ENCODE results near the gene TCHP. TPM values are rescaled to one million over a fixed set of nuclear protein-coding genes. Genes with fewer than 3 reads are reported as not detected.

Gene TCHP
- total and polyA plus RNA-seq, 7 donors = 12.5 to 42.9 (median 16.0) TPM

DNA sequence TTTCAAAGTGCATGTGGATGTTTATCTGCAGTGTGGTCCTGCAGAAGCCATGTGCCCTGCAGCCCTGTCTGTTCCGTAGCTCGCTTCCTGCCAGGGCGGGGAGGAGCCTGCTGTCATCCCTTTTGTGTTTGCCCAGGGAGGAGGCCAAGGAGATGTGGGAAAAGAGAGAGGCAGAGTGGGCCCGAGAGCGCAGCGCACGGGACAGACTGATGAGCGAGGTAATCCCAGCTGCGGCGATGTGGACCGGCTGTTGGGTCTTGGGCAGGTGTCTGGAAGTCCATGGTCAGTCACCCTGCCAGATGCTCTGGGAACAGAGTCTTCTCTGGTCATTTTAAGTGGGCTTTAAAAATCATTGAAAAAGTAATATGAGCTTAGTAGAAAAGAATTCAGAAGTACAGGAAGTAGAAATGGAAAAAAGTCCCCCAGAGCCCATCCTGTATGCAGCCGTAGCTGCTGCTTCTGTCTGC, 12.8 kb downstream of the TCHP start:
- TF ChIP-seq POLR2A (IDR thresholded peaks at IDR 0.05) = no peak
- TF ChIP-seq EP300 (IDR thresholded peaks at IDR 0.05) = no peak
- no peak for TF ChIP-seq POLR2AphosphoS5 (IDR thresholded peaks at IDR 0.05)
- TF ChIP-seq, protein P1, sequence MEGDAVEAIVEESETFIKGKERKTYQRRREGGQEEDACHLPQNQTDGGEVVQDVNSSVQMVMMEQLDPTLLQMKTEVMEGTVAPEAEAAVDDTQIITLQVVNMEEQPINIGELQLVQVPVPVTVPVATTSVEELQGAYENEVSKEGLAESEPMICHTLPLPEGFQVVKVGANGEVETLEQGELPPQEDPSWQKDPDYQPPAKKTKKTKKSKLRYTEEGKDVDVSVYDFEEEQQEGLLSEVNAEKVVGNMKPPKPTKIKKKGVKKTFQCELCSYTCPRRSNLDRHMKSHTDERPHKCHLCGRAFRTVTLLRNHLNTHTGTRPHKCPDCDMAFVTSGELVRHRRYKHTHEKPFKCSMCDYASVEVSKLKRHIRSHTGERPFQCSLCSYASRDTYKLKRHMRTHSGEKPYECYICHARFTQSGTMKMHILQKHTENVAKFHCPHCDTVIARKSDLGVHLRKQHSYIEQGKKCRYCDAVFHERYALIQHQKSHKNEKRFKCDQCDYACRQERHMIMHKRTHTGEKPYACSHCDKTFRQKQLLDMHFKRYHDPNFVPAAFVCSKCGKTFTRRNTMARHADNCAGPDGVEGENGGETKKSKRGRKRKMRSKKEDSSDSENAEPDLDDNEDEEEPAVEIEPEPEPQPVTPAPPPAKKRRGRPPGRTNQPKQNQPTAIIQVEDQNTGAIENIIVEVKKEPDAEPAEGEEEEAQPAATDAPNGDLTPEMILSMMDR (IDR thresholded peaks at IDR 0.05) = no peak
- H3K4me3 ChIP-seq = no peak overlapping the region
- intact Hi-C loops (cut with DNase I) = no loop called here
- H3K4me1 ChIP-seq = no peaks in the 10 kb centered on the region
- peak overlapping the region in 1 of 4 donors; percentile 9 for H3K27ac ChIP-seq
- peaks cover 27 to 99% (median 52%) of the 10 kb centered on the region in 4 donors for H3K36me3 ChIP-seq
- no peaks in the 10 kb centered on the region for H3K27me3 ChIP-seq
- no peak for DNase-seq
- no peaks in the 10 kb centered on the region for H3K9me3 ChIP-seq
- WGBS, 2 donors = 85 to 90% methylated on average over 12 of the region's 12 CpGs

DNA sequence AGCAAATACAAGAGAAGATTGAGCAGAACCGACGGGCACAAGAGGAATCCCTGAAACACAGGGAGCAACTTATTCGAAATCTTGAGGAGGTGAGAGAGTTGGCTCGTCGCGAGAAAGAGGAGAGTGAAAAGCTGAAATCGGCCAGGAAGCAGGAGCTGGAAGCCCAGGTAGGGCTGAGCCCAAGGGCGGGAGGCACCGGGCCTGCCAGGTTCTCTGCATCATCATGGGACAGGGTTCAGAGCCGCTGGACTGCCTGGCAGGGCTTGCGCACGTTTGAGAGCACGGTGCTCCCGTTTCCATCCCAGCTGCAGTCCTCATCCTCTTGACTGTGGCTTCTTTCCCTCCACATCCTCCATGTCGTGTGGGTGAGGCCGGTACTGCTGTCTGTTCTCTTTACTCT, 14.4 kb downstream of the TCHP start:
- Histone ChIP-seq H3K36me3 (peaks cover 25 to 98% (median 48%) of the 10 kb centered on the region in 4 donors), H3K4me1 (no peaks in the 10 kb centered on the region)

DNA sequence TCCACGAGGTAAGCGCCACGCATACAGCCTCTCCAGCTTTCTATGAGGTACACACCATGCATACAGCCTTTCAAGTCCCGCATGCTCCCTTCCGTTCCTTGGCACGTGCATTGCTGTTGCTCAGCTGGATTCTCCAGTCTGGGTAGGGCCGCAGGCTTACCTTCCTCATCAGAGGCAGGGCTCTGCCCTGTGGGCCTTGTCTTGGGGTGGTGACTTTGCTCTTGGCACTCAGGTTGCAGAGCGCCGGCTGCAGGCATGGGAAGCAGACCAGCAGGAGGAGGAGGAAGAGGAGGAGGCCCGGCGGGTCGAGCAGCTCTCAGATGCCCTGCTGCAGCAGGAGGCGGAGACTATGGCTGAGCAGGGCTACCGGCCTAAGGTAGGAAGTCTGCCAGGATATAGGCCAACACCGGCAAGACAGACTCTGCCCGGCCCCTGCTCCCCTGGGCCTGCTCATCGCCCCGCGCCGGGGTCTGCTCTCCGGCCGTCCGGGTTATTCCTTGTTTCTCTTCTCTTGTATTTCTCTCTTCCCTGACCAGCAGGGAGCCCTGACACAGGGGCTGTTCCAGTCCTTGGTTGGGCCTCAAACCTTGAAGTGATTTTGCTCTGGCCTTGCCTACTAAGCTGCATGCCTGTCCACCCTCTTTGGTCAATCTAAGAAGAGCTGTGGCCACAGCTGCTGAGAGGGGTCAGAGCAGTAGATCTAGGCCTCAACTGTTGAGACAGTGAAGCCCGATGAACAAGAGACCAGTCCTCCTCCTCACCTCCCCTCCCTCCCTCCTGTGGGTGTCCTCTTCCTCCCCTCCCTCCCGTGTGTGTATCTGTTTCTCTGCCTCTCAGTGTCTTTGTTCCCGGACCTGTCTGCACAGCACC, 15.3 kb downstream of the TCHP start:
- Histone ChIP-seq H3K9me3 (no peaks in the 10 kb centered on the region), H3K4me3 (no peak overlapping the region), H3K27ac (no peak overlapping the region), H3K27me3 (no peaks in the 10 kb centered on the region), H3K36me3 (peaks cover 25 to 98% (median 46%) of the 10 kb centered on the region in 4 donors), H3K4me1 (no peaks in the 10 kb centered on the region)
- 88 to 91% methylated on average over 26 of the region's 26 CpGs for WGBS, 2 donors
- DNase-seq = no peak
- intact Hi-C loops (cut with DNase I) = no loop called here
- no peak for TF ChIP-seq POLR2A (IDR thresholded peaks at IDR 0.05)

More for the DNA sequence above, 14.4 kb downstream of the TCHP start:
- Histone ChIP-seq H3K27ac (no peak overlapping the region), H3K9me3 (no peaks in the 10 kb centered on the region), H3K4me3 (no peak overlapping the region), H3K27me3 (no peaks in the 10 kb centered on the region)
- 93 to 94% methylated on average over 16 of the region's 16 CpGs for WGBS, 2 donors
- no peak for DNase-seq
- TF ChIP-seq EP300 (IDR thresholded peaks at IDR 0.05) (no peak), POLR2A (IDR thresholded peaks at IDR 0.05) (no peak)
- TF ChIP-seq, protein P1 (IDR thresholded peaks at IDR 0.05) = no peak
- intact Hi-C loops (cut with DNase I) = no loop called here

DNA sequence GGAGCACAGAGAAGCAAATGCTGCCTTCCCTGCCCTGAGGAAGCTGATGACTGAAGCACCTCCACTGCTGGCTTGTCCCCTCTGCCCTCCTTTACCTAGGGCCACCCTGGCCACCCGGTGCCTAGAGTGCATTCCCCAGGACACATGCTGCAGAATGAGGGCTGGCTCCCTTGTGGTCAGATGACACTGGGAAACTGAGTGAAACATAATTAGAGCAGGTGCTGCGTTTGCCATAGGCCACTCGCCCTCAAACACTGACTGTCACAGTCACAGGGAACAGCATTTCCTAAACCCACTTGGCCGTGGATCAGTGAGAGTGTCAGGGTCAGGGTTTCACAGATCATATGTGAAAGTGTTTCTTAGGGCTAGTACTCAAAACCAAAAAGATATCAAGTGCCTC, 16.0 kb downstream of the TCHP start:
- no peak for TF ChIP-seq POLR2AphosphoS5 (IDR thresholded peaks at IDR 0.05)
- DNase-seq = no peak
- Histone ChIP-seq H3K4me1 (no peaks in the 10 kb centered on the region), H3K9me3 (no peaks in the 10 kb centered on the region), H3K27ac (no peak overlapping the region), H3K27me3 (no peaks in the 10 kb centered on the region), H3K36me3 (peaks cover 25 to 98% (median 44%) of the 10 kb centered on the region in 4 donors), H3K4me3 (no peak overlapping the region)
- 88 to 92% methylated on average over 4 of the region's 4 CpGs for WGBS, 2 donors
- intact Hi-C loops (cut with DNase I) = no loop called here

DNA sequence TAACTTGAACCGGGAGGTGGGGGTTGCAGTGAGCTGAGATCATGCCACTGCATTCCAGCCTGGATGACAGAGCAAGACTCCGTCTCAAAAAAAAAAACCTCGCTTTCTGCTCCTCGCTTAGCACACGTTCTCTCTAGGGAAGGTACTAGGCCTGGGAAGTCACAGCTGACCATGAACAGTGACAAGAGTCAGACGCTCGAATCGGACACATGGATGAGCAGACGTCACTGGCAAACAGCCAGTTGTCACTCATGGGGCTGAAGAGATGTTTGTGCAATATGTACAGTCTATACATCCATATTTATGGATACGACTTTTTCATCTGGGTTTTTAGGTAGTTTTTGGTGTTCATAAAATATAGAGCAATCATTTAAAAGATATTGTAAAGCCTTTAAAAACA, 19.4 kb downstream of the TCHP start:
- Histone ChIP-seq H3K4me3 (no peak overlapping the region), H3K27me3 (no peaks in the 10 kb centered on the region), H3K4me1 (no peaks in the 10 kb centered on the region), H3K27ac (no peak overlapping the region), H3K9me3 (no peaks in the 10 kb centered on the region), H3K36me3 (peaks cover 17 to 75% (median 34%) of the 10 kb centered on the region in 4 donors)
- no peak for TF ChIP-seq EP300 (IDR thresholded peaks at IDR 0.05)
- DNase-seq = peak; percentile 56
- intact Hi-C loops (cut with DNase I) = no loop called here
- WGBS, 2 donors = 88 to 90% methylated on average over 10 of the region's 10 CpGs

DNA sequence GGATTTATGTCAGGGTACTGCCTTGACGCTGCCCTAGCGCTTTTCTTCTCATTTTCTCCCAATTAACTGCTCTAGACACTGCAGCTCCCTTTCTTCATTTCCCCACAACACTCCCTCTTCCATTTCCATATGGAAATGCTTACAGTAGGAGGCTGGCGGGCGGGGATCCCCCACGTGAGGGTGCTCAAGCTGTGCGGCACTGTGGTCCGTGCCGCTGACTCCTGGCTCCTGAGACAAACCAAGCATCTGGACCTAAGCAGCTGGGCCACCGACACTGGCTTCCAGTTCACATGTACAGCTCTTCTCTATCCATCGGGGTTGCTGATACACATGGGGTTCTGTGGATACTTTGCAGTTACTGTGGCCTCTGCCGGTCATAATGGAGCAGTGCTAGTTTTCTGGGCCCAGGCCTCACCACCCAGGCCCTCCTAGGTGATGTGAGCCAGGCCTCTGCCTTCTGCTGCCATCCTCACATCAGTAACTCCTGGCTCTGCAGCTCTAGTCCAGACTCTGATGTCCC, 20.2 kb downstream of the TCHP start:
- no peaks in the 10 kb centered on the region for H3K9me3 ChIP-seq
- peak; percentile 39 for DNase-seq
- intact Hi-C loops (cut with DNase I) = no loop called here
- H3K4me3 ChIP-seq = no peak overlapping the region
- H3K36me3 ChIP-seq = peaks cover 12 to 66% (median 25%) of the 10 kb centered on the region in 4 donors
- H3K27me3 ChIP-seq = no peaks in the 10 kb centered on the region
- no peaks in the 10 kb centered on the region for H3K4me1 ChIP-seq
- WGBS, 2 donors = 93 to 96% methylated on average over 11 of the region's 11 CpGs
- no peak overlapping the region for H3K27ac ChIP-seq
- TF ChIP-seq EP300 (IDR thresholded peaks at IDR 0.05) = no peak
- TF ChIP-seq, protein P1 (IDR thresholded peaks at IDR 0.05) = no peak
- no peak for TF ChIP-seq POLR2AphosphoS5 (IDR thresholded peaks at IDR 0.05)
- no peak for TF ChIP-seq POLR2A (IDR thresholded peaks at IDR 0.05)

Measured in sigmoid colon (tissue), 7 donors.